22Rv1 (cell line): Measurements from ENCODE around the gene KCNAB1.
"Not testable (repeated sequence)": the region's sequence is repeated elsewhere in the genome, so short reads cannot be mapped to it uniquely, and the experiment has no call there.

Experiments
- H3K27ac ChIP-seq: fragments of 450-650 bp; 2 replicates; pipeline ENCODE4 v1.5.1; 2017
- ZFX ChIP-seq: fragments of 450-650 bp; IDR thresholded peaks from 2 replicates; pipeline ENCODE4 v1.6.1; 2017; ENCODE audit warnings: antibody characterized with exemption, borderline replicate concordance
- TF ChIP-seq, protein P1 (sequence below): fragments of 450-650 bp; IDR thresholded peaks from 2 replicates; pipeline ENCODE4 v1.5.1; 2017; ENCODE audit warnings: mild to moderate bottlenecking

The KCNAB1 gene

GRCh38 chr3:156554842-156555687 lies 434.7 kb downstream of the KCNAB1 start, which contains the start of gene SSR3:
SSR3 (minus strand) TSS chr3:156555117; CDS start chr3:156555089, 28 bp downstream.
- H3K27ac ChIP-seq: peak within 1 kb of the TSS; percentile 71
- no peak for TF ChIP-seq ZFX
- TF ChIP-seq, protein P1, sequence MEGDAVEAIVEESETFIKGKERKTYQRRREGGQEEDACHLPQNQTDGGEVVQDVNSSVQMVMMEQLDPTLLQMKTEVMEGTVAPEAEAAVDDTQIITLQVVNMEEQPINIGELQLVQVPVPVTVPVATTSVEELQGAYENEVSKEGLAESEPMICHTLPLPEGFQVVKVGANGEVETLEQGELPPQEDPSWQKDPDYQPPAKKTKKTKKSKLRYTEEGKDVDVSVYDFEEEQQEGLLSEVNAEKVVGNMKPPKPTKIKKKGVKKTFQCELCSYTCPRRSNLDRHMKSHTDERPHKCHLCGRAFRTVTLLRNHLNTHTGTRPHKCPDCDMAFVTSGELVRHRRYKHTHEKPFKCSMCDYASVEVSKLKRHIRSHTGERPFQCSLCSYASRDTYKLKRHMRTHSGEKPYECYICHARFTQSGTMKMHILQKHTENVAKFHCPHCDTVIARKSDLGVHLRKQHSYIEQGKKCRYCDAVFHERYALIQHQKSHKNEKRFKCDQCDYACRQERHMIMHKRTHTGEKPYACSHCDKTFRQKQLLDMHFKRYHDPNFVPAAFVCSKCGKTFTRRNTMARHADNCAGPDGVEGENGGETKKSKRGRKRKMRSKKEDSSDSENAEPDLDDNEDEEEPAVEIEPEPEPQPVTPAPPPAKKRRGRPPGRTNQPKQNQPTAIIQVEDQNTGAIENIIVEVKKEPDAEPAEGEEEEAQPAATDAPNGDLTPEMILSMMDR: no peak

DNA sequence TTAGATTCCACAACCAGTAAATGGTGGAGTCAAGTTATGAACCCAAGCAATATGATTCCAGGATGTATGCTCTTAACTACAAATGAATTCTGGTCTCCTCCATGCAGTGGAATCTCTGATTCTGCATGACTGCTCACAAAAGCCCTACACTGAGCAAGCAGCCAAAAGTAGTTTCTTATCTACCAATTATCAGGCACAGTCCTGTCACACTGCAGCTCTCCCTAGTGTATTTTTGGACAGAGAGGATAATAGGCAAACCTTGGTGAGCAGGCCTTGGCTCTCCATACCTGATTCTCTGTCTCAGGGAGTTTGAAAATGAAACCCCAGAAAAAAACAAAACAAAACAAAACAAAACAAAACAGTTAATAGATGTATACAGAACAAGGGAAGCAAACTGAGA lies 438.0 kb downstream of the KCNAB1 start:
- no peak for TF ChIP-seq ZFX
- TF ChIP-seq, protein P1: no peak
- H3K27ac ChIP-seq: no peak overlapping the region

GRCh38 chr3:156559321-156559720 lies 438.9 kb downstream of the KCNAB1 start:
- H3K27ac ChIP-seq: no peak overlapping the region
- no peak for TF ChIP-seq ZFX
- TF ChIP-seq, protein P1: no peak

- no peak for TF ChIP-seq ZFX
- TF ChIP-seq, protein P1: no peak
- no peak overlapping the region for H3K27ac ChIP-seq
Measured at GRCh38 chr3:156561533-156561932, 441.2 kb downstream of the KCNAB1 start.

DNA sequence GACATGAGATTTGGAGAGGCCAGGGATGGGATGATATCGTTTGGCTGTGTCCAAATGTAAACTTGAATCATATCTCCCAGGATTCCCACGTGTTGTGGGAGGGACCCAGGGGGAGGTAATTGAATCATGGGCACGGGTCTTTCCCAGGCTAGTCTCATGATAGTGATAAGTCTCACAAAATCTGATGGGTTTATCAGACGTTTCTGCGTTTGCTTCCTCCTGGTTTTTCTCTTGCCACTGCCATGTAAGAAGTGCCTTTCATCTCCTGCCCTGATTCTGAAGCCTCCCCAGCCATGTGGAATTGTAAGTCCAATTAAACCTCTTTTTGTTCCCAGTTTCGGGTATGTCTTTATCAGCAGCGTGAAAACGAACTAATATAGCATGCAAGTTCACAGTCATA lies 442.1 kb downstream of the KCNAB1 start:
- not testable (repeated sequence) for H3K27ac ChIP-seq

DNA sequence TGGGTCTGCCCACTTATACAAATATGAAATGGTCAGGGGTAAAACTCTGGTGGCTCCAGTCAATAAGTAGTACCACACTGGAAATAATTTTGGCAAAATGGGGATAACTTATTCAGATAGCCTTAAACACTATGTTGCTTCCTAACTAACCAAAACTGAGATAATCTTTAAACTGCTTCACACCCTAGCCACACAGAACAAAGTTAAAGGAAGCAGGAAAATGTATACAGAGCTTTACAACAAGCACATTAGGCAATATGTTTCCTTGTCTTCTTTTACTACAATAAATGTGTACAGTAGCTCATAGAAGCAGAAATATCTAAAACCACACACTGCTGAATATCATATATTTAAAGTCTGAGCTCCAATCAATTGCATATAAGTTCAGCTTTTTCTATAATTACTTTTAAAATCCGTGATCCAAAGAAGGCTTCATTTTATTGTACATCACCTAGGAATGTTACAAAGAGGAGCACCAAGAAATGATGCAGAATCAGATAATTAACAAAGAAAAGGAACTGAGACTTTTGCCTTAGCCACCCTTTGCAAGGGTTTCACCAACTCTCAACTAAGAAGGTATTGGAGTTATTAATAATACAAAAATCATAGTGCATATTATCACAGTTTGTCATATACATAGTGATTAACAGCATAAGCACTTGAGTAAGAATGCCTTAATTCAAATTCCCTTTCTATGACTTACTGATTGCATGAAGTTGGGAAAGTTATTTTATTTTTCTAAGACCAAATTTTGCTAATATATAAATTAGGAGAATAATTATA lies 443.7 kb downstream of the KCNAB1 start:
- TF ChIP-seq, protein P1: no peak
- no peak for TF ChIP-seq ZFX
- no peak overlapping the region for H3K27ac ChIP-seq

DNA sequence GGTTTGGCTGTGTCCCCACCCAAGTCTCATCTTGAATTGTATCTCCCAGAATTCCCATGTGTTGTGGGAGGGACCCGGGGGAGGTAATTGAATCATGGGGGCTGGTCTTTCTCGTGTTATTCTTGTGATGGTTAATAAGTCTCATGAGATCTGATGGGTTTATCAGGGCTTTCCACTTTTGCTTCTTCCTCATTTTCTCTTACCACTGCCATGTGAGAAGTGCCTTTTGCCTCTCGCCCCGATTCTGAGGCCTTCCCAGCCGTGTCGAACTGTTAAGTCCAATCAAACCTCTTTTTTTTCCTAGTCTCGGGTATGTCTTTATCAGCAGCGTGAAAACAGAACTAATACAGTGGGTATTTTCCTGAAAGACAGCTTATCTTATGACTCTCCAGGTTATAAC lies 448.6 kb downstream of the KCNAB1 start:
- H3K27ac ChIP-seq: not testable (repeated sequence)

DNA sequence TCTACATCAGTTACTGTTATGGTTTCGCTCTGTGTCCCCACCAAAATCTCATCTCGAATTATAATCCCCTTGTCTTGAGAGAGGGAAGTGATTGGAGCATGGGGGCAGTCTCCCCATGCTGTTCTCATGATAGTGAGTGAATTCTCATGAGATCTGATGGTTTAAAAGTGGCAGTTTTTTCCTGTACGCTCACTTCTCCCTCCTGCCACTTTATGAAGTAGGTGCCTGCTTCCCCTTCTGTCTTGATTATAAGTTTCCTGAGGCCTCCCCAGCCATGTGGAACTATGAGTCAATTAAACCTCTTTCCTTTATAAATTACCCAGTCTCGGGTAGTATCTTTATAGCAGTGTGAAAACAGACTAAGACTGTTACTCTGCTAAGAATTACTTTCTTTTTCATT lies 449.5 kb downstream of the KCNAB1 start:
- H3K27ac ChIP-seq: not testable (repeated sequence)
